NCI-H2227 (cell line): ENCODE measurements around the gene MFAP4.

ENCODE experiments used
- DNase-seq: peaks from one replicate; lab custom pipeline; 2025; ENCODE audit not compliant: unreplicated experiment; lab: John Stamatoyannopoulos, UW

Gene MFAP4, protein sequence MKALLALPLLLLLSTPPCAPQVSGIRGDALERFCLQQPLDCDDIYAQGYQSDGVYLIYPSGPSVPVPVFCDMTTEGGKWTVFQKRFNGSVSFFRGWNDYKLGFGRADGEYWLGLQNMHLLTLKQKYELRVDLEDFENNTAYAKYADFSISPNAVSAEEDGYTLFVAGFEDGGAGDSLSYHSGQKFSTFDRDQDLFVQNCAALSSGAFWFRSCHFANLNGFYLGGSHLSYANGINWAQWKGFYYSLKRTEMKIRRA

DNA sequence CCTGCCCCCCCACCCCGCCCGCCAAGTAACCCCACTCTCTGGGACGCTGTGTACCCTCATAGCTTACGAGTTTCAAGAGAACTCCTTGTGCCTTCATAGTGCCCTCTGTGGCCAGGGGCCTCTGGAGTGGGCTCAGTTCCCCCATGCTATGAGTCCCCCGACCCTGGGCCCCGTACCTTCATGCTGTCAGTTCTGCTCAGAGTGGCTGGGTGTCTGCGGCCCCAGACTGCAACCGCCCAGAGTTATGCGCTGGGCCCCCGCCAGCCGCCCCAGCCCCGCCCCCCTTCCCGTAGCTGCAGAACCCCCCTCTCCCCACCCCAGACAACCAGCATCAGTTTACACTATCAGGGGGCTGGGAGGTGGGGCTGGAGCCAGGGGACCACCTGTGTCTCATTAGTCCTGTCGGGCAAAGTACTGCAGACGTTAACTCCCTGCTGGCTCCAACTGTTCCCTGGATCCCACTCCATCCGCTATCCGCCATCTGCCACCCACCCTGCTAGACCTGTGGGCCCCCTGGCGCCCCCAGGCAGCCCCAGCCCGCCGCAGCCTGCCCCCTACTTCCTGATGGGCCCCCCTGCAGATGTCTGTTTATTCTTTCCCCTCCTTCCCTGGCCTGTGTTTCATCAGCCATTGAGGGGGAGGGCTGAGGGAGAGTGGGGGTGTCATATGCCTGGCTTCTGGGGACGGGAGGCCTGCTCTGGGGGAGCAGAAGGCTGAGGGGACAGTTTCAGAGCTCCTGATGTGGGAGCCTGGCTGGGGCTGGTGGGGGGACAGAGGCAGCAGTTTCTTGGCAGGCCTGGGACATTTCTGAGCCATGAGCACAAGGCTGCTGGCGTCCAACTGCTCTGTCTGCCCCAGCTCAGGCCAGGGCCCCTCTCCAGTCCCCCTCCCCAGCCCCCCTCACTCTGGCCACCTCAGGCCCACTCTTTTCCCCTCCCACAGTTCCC lies at the start of gene MFAP4:
TSS of gene MFAP4 (minus strand) at position 217 of the 947 bp plus-strand sequence. CDS start at position 182, 35 bp downstream.
- DNase-seq: peak; percentile 18

DNA sequence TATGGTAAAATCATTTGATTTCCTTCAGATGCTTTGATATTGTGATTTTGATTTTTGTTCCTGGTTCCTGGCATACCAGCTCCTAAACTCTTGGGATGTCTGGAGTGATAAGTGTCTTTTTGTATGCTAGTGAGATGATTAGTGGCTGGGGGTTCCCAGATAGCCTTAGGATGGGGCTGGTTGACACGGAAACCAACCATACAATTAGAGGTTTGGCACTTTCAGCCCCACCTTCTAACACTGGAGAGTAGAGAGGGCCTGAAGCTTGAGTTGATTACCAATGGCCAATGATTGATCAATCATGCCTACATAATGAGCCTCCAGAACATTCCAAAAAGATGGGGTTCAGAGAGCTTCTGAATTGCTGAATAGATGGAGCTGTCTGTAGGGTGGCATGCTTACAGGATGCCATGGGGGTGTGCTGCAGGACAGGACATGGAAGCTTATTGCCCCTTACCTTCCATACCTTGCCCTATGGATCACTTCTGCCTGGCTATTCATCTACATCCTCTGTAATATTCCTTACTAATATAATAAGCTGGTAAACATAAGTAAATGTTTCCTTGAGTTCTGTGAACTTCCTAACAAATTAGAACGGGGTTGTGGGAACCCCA lies 46.8 kb upstream of the MFAP4 start:
- DNase-seq: no peak

DNA sequence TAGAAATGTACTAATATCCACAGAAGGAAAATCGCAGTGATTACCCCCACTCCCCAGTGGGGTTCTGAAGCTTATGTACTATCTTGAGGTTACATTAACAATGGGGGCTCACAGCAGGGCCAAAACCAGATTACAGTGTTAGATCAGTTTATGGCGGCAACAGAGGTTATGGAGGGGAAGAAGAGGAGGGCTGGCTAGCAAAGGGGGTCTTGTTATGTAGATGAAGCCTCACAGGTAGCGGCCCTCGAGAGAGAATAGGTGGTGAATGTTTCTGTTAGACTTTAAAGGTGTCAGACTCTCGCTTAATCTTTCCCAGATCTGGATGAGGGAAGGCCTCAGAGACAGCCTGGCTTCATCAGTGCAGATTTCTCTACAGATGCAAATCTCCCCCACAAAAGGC lies 46.3 kb upstream of the MFAP4 start:
- no peak for DNase-seq

DNA sequence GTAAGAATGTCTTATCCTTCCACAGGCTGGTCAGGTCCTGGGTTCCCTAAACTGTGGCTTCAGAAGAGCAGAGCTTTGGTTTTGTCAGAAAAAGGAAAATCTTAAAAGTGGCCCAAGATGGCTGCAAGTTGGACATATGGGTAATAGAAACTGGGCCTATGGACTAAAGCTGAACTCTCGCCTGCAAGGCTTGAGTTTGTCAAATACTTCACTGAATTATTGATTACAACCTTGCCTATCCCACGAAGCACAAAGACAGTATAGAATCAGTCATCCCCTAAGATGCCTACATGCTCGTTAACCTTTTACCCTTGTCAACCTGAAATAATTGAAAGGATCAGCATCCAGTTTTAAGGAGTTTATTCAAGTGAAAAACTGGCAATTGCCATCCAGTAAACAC lies 44.7 kb upstream of the MFAP4 start:
- no peak for DNase-seq

DNA sequence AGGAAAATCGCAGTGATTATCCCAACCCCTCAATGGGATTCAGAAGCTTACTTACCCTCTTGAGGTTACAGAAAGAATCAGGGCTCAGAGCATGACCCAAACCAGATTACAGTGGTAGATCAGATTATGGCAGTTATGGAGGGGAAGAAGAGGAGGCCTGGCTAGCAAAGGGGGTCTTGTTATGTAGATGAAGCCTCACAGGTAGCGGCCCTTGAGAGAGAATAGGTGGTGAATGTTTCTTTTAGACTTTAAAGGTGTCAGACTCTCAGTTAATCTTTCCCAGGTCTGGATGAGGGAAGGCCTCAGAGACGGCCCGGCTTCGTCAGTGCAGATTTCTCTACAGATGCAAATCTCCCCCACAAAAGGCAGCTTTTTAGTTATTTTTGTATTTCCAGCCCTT lies 39.6 kb upstream of the MFAP4 start:
- no peak for DNase-seq

DNA sequence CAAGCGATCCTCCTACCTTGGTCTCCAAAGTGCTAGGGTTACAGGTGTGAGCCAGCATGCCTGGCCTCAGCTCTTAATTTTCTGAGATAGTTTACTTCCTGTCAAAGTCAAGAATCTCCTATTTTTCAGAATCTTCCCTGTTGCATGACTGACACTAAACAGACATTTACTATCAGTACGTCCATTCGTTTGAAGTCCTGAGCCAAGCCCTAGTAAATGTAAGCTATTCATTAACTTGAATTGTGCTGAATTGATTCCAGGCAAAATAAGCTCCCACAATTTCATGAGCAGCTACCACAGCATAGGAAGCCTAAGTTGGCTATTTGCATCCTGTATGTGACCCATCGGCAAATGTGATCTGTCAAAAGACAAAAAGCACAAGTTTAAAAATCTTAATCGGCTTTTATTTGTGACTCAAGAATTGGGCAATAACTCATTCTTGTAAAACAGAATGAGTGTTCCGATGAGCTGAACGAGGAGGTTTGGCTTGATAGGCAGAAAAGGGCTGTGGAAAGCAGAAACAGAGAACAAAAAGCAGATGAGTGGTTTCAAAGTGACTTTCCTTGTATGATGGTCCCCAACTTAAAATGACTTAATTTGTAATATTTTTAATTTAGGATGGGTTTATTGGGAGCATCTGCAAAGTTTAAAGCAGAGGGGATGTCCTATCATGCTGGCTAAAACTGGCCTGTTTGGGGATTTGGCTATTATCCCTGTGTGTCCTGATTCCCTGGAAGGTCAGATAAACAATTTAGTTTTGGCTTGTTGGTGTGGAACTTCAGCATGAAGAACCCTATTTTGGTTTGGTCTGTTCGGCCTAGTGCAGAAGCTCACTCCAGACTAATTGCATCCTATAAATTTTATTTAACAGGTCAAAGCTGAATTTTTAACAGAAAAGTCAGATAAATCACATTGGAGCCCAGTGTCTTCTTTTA lies 38.2 kb upstream of the MFAP4 start:
- no peak for DNase-seq

DNA sequence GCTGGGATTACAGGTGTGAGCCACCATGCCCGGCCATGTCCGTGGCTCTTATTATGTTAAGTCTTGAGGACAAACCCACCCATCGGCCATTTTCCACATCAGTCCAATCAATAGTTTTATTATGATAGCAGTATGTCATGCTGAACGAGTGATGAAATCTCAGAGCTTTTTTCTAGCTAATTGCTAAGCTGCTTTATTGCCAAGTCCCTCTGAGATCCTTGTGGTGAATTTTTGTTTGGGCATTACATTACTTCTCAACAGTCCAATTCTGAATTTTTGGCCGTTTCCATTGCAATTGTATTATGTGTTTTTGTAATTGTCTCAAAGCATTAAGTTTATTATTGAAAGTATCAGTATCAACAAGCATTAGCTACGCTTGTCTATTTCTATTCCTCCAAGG lies 34.9 kb upstream of the MFAP4 start:
- DNase-seq: no peak

DNA sequence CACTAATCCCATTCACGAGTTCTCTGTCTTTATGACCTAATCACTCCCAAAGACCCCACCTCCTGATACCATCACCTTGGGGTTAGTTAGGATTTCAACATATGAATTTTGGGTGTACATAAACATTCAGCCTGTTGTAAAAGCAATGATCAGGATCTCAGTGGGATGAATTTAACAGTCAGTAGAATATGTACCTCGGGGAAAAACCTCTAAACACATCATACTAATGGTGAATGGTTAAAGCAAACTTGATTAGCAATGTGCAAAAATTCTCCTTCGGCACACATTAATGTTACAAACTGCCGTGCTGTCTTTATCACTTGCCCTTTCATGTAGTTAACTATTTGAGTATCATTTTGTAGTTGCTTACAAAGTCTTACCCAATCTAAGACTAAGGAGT lies 34.2 kb upstream of the MFAP4 start:
- no peak for DNase-seq

DNA sequence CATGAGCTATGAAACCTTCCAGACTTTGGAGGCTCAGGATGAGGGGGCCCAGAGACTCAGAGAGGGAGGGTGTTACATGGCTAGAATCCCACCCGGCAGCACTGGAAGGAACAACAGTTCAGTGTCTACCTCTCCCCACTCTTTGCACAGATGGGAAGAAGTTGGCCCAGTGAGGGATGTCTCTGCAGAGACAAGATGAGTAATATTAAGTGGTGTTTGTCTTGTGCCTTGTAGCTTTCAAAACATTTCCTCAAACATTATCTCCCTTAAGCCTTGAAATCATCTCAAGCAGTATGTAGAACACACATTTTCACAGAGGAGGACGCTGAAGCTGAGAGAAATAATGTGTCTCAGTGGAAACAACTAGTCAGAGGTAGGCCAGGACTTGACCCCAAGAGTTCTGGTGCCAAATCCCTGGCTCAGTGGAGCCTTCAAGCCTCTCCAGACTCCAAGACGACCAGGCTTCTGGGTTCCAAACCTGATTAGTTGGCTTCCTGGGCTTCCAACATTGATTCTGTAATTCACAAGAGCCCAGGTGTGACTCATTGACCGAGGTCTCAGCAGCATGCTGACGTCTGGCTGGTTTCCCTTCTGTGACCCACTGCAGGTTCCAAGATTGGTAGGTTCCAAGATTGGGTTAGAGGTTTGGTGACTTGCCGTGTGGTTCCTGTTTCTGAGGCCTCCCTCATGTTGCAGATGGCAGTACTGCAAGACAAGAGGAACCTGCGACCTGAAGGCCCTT lies 31.4 kb upstream of the MFAP4 start:
- no peak for DNase-seq

DNA sequence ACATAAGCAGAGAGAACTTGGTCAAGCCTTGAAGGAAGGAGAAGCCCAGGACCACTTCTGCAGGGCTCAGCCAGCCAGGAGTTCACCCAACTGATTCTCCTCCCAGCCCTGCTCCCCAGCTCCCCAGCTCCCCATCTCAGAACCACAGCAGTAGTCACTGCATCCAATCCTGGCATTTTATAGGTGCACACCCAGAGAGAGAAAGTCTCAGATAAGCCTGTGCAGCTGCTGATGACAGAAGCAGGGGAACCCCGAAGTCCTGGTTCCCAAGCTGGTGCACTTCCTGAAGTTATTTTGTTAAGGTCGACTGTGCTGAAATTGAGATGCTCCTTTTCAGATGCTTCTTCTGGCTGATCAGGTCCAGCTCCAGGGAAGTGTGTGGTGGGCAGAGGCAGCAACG lies 30.6 kb upstream of the MFAP4 start:
- DNase-seq: no peak

DNA sequence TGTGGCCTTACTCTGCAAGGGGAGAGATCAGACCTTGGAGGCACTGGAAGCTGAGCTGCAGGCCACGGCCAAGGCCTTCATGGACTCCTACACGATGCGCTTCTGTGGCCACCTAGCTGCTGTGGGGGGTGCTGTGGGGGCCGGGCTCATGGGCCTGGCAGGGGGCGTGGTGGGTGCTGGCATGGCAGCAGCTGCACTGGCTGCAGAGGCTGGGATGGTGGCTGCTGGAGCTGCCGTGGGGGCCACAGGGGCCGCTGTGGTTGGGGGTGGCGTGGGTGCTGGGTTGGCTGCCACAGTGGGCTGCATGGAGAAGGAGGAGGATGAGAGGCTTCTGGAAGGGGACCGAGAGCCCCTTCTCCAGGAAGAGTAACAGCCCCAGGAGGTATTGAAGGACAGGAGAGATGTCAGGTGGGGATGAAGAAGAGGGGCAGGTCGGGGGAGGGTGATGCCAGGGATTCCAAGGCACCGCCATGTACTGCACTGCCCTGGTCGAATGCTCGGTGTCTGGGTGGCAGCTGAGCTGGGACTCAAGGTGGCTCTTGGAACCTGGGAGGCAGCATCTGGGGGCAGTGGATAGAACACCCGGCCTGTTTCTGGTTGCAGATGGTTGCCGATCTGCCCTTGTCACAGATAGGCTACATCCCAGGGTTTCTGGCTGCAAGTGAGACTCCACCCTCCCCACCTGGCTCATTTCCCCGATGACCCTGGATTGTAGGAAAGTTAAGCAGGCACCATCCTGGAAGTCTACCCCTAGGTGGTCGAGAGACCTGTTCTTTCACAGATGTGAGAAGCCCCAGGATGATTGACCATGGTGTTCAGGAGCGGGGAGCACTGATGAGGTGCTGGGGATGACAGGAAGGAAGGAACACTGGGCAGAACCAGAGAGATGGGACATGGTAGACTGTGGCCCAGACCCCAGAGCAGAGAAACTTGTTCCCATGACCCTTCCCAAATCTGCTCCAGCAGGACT lies 29.1 kb upstream of the MFAP4 start:
- DNase-seq: no peak

DNA sequence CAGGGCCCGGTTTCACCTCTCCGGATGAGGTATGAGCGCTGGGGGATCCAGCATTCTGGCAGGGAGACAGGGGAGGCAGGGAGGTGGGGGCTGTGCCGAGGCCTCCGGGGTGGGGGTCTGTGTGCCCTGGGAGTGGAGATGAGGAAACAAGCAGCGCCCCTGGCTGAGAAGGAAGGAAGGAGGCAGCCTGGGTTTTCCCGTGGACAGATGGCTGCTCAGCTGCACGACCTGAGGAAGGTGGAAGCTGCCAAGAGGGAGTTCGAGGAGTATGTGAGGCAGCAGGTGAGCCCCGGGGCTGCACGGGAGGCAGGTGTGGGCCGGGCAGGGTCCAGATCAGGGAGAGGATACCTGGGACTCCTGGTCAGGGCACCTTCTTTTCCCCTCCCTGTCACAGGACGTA lies 28.3 kb upstream of the MFAP4 start:
- no peak for DNase-seq

DNA sequence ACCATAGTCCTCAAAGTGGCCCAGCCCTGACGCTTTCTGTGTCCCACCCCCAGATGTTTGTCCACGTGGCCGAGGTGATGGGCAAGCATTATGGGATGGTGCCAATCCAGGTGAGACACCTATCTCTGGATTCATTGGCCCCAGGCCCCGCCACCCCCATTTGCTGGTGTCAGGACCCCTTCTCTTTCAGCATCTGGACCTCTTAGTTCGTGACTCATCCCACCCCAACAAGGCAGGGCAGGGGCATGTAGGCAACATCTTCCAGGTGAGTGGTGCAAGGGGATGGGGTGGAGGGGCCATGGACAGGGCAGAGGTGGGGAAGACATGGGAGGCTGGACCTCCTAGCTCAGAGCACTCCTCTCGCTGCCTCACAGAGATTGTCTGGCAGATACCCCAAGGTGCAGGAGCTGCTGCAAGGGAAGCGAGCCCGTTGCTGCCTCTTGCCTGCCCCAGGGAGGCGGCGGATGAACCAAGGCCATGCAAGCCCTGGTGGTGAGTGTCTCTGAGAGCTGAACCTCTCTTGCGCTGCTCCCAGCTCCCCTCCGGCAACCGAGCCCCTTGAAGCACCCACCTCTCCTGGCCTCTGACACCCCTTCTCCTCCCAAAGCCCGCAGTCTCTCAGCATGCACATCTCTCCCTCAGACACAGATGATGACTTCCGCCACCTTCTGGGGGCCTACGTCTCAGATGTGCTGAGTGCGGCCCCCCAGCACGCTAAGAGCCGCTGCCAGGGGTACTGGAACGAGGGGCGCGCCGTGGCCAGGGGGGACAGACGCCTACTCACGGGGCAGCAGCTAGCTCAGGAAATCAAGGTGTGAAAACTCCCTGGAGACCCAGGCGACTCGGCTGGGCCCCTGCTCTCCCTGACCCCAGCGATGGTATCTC lies 27.6 kb upstream of the MFAP4 start:
- no peak for DNase-seq

DNA sequence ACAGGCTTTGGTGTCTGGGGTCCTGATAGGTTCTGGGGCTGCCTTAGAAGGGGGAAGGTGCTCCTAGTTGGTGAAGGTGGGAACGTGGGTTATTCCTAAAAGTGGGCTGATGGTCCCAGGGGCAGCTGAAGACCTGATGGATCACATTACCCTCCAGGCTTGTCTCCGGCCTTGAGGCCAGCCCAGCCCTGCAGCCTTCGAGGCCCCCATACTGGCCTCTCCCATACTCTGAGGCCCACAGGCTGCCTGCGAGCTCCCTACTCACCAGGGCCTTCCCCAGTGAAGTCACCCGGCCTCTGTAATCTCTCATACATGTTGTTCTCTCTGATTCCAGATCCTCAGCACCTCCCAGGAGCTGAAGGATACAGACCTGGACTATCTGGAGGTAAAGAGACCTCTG lies 26.8 kb upstream of the MFAP4 start:
- no peak for DNase-seq

DNA sequence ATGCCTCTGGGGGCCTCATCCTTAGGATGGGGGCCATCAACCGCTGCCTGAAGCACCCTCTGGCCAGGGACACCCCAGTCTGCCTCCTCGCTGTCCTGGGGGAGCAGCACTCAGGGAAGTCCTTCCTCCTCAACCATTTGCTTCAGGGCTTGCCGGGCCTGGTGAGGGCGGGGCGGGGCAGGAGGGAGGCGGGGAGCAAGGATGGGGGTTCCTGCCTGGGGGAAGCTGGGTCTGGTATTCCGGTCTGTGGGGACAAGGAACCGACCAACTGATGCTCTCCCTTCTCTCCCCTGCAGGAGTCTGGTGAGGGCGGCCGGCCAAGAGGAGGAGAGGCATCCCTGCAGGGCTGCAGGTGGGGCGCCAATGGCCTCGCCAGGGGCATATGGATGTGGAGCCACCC lies 26.0 kb upstream of the MFAP4 start:
- no peak for DNase-seq

DNA sequence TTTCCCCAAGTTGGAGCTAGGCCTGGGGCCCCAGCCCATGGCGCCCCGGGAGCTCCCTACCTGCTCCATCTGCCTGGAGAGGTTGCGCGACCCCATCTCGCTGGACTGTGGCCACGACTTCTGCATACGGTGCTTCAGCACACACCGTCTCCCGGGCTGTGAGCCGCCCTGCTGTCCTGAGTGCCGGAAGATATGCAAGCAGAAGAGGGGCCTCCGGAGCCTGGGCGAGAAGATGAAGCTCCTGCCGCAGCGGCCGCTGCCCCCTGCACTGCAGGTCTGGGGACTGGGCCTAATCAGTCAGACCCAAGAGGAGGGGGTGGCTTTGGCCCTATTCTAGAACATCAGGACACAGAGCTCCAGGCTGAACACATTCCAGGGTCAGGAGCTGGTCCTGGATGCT lies 25.5 kb upstream of the MFAP4 start:
- DNase-seq: no peak

DNA sequence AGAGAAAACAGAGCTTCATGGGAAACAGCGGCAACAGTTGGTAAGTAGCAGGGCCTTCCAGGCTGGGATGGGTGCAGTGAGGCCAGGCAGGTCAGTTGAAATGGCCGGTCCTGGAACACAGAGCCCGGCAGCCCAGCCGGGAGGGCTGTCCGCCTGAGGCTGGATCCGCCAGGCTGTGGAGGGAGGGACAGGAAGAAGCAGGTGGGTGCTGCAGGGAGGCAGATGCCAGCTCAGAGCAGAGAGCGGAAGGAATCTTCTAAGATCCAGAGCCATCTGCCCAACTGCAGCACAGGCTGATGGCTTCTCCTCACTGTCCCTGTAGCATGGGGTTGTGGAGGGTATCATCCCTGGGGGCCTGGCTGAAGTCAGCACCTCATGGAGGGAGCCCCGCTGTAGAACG lies 24.6 kb upstream of the MFAP4 start:
- peak; percentile 13 for DNase-seq
